ENCODE data around the gene AP1B1. TPM values are rescaled to one million over a fixed set of nuclear protein-coding genes. Genes with fewer than 3 reads are reported as not detected.

Gene AP1B1
- total and polyA plus RNA-seq, 2 of the 8 experiments (the other 6 are each of a cell fraction or from before 2014, with no cell fraction given), result 64.2 to 86.8 TPM

DNA sequence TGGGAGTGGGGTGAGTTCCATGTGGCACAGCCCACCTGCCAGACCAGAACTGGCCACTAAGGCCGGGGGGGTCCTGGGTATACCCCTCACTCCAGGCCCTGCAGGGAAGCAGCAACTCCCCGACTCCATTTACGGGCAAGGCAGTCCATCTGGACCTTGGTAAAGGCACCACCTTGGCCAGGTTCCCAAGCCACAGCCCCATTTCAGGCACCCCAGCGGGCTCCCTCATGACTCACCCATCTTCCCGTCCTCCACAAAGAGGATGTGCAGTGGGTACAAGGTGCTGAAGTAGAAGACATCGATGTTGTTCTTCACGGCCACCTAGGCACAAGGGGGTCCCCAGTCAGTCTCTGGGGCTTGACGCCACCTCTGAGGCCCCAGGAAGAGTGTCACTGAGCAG is 57.2 kb downstream of the AP1B1 start:
- WGBS, 2 experiments (ENCODE audit: extremely low coverage in 1 of 2, insufficient coverage in 1 of 2, insufficient read length in 1 of 2, insufficient replicate concordance in 2 of 2, low coverage in 1 of 2, low lambda C conversion rate in 2 of 2, missing lambda C conversion rate in 1 of 2), result 93% methylated on average over 8 of the region's 8 CpGs; no CpG with 5 or more reads in 1 of the 2 experiments
- TF ChIP-seq CHD1 (IDR thresholded peaks at IDR 0.05; ENCODE audit: low read depth, low read length) (no peak), NRF1 (IDR thresholded peaks at IDR 0.05; ENCODE audit: low read depth, low read length) (no peak), BCL11A (IDR thresholded peaks at IDR 0.05; ENCODE audit: low read depth in 2 of 2, low read length in 2 of 2) (no peak), MAX (IDR thresholded peaks at IDR 0.05) (no peak)

More for the DNA sequence above, 57.2 kb downstream of the AP1B1 start:
- Histone ChIP-seq H3K18ac (ENCODE audit: extremely low read depth, low read length) (no peak overlapping the region), H3K27me3 (replicated peaks in 1 of 4; ENCODE audit: control insufficient read depth in 3 of 4, extremely low read depth in 1 of 4, insufficient read depth in 3 of 4, low read length in 3 of 4) (no peaks in the 10 kb centered on the region), H4K5ac (ENCODE audit: insufficient read length, low read depth, low read length) (no peak overlapping the region), H2BK120ac (replicated peaks; ENCODE audit: low read depth, low read length) (no peak overlapping the region), H3K36me3 (ENCODE audit: control insufficient read depth in 2 of 4, insufficient read depth in 4 of 4, low read length in 3 of 4) (peaks cover 4 to 17% (median 13%) of the 10 kb centered on the region in 4 experiments; a peak in 7 of 8 replicates), H2AK5ac (ENCODE audit: low read depth, low read length) (no peak overlapping the region), H3K79me2 (ENCODE audit: control insufficient read depth in 1 of 2, insufficient read depth in 2 of 2, low read length in 2 of 2) (no peaks in the 10 kb centered on the region), H4K91ac (replicated peaks; ENCODE audit: insufficient read length, low read length) (no peak overlapping the region), H3K14ac (ENCODE audit: insufficient read length) (no peak overlapping the region), H3K56ac (replicated peaks; ENCODE audit: insufficient read length, low read depth, low read length) (no peak overlapping the region), H2BK20ac (ENCODE audit: low read length) (no peak overlapping the region), H2BK12ac (ENCODE audit: low read depth, low read length) (no peak overlapping the region), H3K4ac (replicated peaks; ENCODE audit: insufficient read length, low read depth, low read length) (no peak overlapping the region), H2AFZ (ENCODE audit: low read length) (no peak overlapping the region), H3K23me2 (ENCODE audit: low read depth, low read length) (no peaks in the 10 kb centered on the region), H3K9ac (replicated peaks in 1 of 4; ENCODE audit: extremely low read depth in 1 of 4, low read depth in 3 of 4, low read length in 3 of 4) (no peak overlapping the region), H2BK15ac (ENCODE audit: low read length) (no peak overlapping the region), H3K4me1 (replicated peaks in 1 of 4; ENCODE audit: control insufficient read depth in 3 of 4, insufficient read depth in 4 of 4, low read length in 3 of 4) (no peaks in the 10 kb centered on the region; a peak in 1 of 7 replicates), H4K20me1 (replicated peaks in 1 of 2; ENCODE audit: control insufficient read depth in 1 of 2, insufficient read depth in 2 of 2, low read length in 2 of 2) (peaks cover 3 to 7% of the 10 kb centered on the region in 2 experiments), H2BK5ac (ENCODE audit: low read depth, low read length) (no peak overlapping the region; the same call in 1 of the 2 replicates), H3K79me1 (ENCODE audit: low read depth, low read length) (no peaks in the 10 kb centered on the region), H3K4me3 (ENCODE audit: extremely low read depth in 1 of 4, insufficient read depth in 2 of 4, low read depth in 3 of 4, low read length in 4 of 4) (no peak overlapping the region), H3K23ac (ENCODE audit: insufficient read length) (no peak overlapping the region), H3K4me2 (ENCODE audit: insufficient read depth in 1 of 2, low read depth in 2 of 2, low read length in 2 of 2) (no peak overlapping the region), H4K8ac (ENCODE audit: extremely low read depth, insufficient read depth, low read length) (no peak overlapping the region), H3K9me3 (ENCODE audit: insufficient read depth in 2 of 2, low read depth in 1 of 2, low read length in 1 of 2) (no peaks in the 10 kb centered on the region), H3K27ac (ENCODE audit: low read depth, low read length) (no peak overlapping the region)
- DNase-seq (ENCODE audit: low read depth in 1 of 2, low spot score in 2 of 2) (no peak), FAIRE-seq (no peak)
- POLR2A ChIA-PET (ENCODE audit: partially characterized antibody), result interaction anchor here (1.2 kb wide), 1 partner anchor 46 kb away, joined by 3 read pairs; no protein-coding TSS in a partner anchor
- CTCF ChIA-PET (ENCODE audit: partially characterized antibody), result no interaction called here

Measured in H1 (cell line).